Measurements from ENCODE around the gene PLCD3.

Gene PLCD3, protein sequence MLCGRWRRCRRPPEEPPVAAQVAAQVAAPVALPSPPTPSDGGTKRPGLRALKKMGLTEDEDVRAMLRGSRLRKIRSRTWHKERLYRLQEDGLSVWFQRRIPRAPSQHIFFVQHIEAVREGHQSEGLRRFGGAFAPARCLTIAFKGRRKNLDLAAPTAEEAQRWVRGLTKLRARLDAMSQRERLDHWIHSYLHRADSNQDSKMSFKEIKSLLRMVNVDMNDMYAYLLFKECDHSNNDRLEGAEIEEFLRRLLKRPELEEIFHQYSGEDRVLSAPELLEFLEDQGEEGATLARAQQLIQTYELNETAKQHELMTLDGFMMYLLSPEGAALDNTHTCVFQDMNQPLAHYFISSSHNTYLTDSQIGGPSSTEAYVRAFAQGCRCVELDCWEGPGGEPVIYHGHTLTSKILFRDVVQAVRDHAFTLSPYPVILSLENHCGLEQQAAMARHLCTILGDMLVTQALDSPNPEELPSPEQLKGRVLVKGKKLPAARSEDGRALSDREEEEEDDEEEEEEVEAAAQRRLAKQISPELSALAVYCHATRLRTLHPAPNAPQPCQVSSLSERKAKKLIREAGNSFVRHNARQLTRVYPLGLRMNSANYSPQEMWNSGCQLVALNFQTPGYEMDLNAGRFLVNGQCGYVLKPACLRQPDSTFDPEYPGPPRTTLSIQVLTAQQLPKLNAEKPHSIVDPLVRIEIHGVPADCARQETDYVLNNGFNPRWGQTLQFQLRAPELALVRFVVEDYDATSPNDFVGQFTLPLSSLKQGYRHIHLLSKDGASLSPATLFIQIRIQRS

DNA sequence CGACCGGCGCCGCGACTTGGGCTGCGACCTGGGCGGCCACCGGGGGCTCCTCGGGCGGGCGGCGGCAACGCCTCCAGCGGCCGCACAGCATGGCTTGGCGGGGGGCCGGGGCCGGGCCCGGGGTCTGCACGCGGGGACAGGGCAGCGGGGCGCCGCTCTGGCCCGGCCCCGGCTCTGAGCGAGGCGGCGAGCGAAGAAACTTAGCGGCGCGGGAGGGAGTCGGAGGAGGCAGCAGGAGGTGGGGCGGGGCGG, at the start of gene PLCD3:
PLCD3 (minus strand) TSS at position 196 of the 252 bp plus-strand sequence; CDS start at position 91, 105 bp downstream.
- DNase-seq (ENCODE audit: low read depth), result no peak

DNA sequence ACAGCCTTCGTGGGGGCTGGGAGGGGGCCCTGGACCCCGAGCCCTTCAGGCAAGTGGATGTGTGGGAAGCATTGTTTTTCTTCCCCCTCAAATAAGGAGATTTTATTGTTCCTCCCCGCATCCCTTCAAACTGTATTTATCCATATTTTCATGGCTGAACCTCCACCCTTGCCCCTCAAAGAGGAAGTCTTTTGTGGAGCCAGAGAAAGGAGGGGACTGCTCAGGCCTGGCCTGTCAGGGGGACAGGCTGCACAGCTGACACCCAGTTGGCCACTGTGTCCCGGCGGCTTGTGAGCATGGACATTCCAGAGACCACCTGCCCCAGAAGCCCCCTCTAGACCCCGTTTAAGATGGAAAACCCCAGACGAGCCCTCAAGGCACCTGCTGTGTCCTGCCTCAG, 45.2 kb upstream of the PLCD3 start:
- no peak for DNase-seq (ENCODE audit: low read depth)

DNA sequence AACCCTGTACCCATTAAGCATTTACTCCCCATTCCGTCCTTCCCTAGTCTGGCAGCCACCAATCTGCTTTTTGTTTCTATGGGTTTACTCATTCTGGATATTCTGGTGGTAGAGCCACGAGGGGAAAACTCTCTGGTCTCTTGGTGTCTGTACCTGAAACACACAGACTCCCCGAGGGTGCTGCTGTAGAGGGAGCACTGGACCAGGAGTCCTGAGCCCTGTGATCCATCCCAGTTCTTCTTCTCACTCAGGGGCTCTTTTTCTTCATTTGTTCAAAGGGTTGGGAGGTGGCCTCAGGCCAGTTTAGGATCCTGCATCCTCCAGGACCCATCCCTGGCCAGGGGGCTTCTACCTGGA, 43.4 kb upstream of the PLCD3 start:
- no peak for DNase-seq (ENCODE audit: low read depth)

DNA sequence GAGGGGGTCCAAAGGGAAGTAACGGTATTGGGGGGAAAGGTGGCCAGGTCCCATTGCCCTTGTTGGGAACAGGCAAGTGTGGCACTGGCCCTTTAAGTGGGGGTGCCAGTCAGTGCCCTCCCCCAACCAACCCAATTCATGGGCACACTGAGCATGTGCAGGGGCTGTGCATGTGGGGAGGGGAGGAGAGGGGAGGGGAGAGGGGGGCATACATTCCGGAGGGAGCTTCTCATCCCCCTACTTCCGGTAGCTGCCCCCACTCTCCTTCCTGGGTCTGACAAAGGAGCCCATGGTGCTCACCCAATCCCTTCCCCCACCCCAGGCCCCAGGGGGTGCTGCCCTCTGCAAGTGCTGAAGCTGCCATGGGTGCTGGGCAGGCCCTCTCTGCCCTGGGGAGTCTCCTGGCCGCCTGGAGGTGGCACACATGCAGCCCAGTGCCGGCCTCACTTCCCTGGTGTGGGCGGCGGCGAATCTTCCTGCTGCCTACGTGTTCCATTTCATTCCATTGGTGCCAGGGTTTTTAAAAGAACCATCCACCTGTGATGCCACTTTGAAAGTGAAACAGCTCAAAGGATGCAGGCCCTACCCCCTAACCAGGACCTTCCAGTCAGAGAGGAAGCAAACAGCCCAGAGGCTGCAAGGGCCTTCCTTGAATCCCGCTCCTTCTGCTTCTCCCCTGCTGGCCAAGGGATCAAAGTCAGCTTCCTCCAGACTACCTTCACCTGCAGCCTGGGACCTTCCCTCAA, 40.4 kb upstream of the PLCD3 start:
- no peak for DNase-seq (ENCODE audit: low read depth)

DNA sequence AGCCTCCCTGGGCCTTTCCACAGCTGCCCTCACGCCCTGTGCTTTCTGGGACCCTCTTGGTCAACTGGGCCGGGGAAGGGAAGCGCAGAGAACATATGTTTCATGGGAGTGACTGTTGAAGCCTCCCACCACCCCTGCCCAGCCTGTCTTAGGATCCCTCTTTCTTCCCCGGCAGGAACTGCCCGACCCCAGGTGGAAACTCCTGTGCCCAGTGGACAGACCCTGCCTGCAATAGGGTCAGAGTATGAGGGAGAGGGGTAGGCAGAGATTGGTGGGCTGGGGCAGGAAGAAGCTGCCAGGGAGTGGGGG, 39.9 kb upstream of the PLCD3 start:
- no peak for DNase-seq (ENCODE audit: low read depth)

DNA sequence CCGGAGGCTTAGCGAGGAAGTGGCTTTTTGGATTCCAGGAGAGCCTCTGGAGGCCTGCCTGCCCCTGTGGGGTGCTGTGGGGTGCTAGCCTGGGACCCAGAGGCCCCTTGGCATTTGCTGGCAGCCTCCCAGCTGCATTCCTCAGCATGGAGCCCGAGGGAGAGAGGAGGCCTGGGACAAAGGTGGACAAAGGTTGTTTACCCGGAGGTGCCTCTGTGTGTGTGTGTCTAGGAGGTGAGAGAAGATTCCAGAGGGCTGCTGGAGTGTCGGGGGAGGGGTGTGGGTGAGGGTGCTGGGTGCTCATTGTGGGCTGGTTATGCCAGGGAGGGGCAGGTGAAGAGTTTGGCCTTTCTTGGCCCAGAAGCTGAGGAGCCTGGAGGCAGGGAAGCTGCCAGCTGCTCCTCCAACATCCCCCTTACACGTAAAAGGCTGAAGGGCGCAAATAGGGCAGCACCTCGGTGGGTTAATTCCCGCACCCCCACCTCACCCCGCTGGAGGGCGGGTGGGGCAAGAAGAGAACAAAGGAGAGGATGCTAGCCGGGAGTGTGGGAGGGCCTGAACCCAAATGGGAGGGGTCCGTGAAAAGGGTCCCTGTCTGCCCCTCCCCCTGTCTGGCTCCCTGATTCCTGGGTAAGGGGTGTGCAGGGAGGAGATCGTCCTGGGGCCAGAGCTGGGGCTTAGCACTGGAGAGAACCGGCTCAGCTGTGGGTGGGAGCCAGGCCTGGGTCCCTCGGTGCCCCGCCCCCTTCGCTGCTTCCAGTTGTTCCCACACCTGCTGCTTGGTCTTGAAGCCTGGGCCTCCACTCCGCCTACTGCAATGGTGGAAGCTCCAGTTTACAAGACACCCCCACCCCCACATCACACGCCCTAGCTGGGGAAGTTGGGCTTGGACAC, 39.3 kb upstream of the PLCD3 start:
- no peak for DNase-seq (ENCODE audit: low read depth)

DNA sequence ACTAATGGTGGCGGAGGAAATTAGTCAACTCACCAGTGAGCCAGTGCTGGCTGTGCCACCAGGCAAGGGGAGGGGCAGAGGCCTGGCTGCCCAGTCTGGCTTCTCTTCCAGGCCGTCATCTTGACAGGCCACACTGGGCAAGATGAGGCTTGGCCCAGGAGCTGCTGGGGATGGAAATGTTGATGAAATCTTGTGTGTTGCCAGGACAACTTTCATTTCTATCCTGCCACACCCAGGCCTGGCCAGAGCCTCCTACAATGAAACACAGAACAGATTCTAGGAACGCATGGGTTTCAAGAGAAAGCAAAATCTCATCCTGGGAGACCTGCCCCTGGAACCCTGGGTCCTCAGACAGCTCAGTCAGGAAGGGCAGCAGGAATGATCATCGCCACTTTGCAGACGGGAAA, 38.6 kb upstream of the PLCD3 start:
- DNase-seq (ENCODE audit: low read depth), result no peak

DNA sequence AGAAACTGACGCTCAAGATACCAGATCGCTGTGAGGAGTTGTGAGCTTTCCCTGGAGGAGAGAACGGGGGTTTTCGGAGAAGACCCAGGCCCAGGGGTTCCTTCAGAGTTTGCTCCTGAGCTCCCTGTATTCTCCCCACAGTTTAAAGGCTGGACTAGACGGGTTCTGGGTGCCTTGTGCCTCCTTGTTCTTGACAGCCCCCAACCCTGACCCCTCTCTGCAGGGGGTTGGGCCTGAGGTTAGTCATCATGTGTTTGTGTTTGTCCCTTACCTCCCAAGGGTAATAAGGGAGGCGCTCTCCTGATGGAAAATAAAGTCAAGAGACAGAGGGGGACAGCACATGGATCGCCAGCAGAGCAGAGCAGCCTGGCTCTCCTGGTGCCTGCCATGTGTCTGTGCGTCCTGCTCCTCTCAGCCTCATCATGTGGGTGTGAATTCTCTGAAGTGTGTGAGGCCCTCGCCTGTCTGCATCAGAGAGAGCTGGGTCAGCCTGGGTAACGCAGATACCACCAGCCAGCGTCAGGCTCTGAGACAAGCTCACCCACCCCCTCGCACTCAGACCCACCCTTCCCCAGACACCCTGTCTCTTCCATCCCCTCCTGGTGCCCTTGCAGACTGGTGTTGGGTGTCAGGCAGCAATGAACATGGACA, 38.1 kb upstream of the PLCD3 start:
- DNase-seq (ENCODE audit: low read depth), result no peak

DNA sequence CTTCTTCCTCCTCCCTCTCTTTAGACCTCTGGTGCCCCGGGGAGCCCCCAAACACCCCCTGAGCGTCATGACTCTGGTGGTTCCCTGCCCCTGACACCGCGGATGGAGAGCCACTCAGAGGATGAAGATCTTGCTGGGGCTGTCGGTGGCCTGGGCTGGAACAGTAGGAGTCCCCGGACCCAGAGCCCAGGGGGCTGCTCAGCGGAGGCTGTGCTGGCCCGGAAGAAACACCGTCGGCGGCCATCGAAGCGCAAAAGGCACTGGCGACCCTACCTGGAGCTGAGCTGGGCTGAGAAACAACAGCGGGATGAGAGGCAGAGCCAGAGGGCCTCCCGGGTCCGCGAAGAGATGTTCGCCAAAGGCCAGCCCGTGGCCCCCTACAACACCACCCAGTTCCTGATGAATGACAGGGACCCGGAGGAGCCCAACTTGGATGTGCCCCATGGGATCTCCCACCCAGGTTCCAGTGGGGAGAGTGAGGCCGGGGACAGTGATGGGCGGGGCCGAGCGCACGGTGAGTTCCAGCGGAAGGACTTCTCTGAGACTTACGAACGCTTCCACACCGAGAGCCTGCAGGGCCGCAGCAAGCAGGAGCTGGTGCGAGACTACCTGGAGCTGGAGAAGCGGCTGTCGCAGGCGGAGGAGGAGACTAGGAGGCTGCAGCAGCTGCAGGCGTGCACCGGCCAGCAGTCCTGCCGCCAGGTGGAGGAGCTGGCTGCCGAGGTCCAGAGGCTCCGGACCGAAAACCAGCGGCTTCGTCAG, 36.9 kb upstream of the PLCD3 start:
- no peak for DNase-seq (ENCODE audit: low read depth)

DNA sequence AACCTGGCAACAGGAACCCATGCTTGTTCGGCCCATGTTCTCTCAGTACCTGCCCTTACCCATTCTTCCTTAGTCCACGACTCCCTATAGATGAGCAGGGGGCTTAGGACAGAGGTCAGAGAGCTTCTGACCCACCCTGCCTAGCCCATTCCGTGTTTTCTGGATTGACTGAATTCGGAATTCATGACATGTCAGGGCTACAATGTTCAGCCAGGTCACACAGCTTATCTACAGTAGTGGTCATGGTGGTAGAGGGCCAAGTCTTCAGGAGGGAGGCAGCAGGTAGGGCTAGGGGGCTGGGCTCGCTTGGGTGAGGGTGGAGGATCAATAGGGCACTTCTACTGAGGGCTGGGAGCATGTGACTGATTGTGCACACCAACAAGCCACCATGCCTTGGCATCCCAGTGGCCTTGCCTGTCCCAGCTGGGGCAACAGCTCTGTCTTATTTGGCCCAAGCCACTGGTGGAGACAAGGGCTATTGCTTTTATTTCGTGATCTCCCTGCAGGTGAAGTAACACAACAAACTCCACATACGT, 32.5 kb upstream of the PLCD3 start:
- no peak for DNase-seq (ENCODE audit: low read depth)

DNA sequence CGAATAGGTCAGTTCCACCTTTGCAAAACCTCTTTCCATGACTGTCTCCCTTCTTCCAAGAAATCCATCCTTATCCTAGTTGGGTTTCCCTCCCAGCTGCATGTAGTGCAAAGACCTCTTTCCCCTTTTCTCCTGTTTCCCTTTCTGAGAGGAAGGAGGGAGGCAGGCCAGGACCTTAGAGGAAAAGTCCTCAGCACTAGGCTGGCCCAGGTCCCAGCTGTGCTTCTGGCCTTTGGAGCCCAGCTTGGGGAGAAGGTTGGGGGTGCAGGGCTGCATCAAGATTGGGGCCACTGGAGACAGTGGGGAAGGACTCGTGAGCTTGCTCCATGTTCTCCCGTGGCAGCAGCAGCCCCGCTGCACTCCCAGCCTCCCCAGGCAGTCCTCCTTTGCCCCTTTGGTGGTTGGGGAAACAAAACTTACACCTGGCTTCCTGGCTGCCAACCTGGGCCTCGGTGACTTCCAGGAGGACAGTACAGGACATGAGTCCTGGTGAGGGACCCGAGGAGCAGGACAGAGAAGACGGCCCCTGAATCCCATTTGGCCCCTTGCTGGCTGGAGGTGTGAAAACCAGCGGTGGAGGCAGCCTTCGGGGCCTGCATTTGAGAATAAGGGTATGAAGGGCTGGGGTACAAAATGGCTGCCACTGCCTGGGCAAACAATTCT, 29.8 kb upstream of the PLCD3 start:
- no peak for DNase-seq (ENCODE audit: low read depth)

DNA sequence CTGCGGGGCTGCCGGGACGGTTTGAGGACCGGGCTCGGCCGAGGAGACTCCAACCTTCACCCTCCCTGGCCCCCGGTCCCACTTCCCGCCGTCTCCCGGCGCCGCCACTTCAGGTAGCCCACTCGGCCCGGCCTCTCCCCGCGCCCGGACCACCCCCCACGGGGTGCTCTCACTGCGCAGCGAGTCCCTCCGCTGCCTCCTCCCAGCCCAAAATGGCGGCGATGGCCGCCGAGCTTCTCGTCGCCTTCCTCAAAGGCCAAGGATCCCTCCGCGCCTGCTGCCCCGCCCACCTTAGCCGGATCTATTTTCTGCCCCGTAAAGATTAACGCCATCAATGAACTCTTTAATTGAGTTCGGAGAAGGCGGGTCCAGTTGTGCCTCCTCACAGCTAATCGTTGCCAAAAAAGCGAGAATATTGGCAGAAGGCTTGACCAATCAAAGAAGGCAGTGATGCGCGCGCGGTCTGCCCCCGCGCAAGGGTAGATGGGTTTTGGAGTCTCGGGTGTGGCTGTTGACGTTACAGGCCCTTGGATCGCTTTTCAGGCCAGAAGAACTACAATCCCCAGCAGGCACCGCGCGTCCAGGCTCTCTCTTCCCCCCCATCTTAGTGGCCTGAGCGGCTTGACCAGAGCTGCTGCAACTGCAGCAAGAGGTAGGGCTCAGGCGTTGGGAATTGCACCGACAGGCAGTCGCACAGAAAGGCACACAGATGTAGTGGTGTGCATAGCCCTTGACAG, 29.1 kb upstream of the PLCD3 start, which contains the start of gene HEXIM2:
HEXIM2 (plus strand) TSS at position 588 of the 737 bp plus-strand sequence. CDS start 919 bp downstream, outside the sequence.
- DNase-seq (ENCODE audit: low read depth), result peak; percentile 99

DNA sequence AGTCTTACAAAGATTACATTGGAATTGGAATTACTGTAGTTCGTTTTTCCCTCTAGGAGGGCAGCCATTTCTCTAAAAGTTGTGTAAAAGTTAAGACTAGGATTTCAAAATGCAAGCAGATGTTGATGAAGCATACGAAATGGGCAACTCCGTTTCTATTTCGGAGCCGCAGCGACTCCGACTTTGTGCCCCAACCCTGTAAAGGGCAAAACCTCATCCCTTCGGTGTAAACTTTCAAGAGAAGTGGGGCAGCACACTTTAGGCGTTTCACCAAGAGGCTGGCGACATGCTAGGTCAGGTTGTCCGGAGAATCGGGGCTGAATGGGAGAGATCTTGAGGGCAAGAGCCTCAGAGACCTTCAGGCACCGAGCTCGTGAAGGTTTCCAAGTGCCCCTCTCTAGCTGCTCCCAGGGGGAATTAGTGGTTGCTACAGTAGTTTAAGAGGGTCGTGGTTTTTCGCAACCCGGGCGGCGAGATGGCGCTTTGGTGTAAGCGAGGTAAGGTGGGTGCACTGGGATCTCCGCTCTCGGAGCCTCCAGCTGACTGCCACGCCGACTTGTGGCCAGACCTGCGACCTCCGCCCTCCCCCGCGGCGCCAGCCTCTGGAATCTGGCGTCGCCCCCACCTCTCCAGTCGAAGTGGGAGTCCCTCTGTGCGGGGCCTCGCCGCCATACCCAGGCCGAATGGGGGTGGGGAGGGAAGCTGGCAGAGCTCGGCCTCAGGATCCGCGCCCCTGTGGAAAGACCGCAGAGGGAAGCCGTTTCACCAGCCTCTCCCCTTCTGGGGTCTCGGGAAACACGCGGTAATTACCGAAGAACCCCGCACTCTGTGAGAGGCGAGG, 28.4 kb upstream of the PLCD3 start:
- DNase-seq (ENCODE audit: low read depth), result no peak

DNA sequence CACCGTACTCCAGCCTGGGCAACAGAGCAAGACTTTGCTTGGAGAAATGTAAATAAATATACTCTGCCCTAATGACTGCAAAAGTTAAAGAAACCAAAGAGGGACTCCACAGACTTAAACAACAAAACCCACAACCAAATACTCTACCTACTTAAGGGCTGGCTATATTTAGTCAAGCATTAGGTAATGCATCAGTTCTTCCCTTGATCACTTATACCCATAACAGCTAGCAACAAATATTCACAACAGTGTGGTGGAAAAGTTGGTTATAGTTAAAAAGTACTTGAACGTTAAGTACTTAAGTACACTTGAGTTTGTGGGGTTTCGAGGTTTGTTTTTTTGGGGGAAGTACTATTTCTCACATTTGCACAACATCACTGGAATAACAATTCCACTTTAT, 23.9 kb upstream of the PLCD3 start:
- no peak for DNase-seq (ENCODE audit: low read depth)

DNA sequence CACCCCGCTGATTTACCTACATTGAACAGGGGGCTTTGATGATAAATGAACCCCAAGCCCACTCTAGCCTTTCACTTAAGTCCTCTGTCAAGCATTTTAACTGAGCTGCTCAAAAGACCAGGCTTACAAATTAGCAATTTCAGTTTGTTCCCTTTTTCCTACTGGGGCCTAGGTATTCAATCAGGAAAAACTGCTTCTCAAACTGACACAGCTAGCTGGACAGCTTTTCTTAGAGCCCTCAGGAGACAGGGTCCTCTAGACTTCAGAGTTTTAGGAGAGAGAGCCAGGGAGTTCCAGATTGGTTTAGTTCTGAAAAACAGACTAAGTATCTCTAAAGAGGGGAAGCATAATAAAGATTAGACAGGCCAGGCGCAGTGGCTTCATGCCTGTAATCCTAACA, 23.2 kb upstream of the PLCD3 start:
- no peak for DNase-seq (ENCODE audit: low read depth)

DNA sequence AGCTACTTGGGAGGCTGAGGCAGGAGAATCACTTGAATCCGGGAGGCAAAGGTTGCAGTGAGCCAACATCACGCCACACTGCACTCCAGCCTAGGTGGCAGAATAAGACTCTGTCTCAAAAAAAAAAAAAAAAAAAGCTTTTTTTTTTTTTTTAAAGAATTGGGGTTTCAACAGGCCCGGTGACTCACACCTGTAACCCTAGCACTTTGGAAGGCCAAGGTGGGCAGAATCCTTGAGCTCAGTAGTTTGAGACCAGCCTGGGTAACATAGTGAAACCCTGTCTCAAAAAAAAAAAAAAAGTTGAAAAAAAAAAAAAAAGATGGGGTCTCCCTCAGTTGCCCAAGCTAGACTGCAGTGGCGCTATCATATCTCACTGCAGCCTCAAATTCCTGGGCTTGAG, 22.7 kb upstream of the PLCD3 start:
- no peak for DNase-seq (ENCODE audit: low read depth)

DNA sequence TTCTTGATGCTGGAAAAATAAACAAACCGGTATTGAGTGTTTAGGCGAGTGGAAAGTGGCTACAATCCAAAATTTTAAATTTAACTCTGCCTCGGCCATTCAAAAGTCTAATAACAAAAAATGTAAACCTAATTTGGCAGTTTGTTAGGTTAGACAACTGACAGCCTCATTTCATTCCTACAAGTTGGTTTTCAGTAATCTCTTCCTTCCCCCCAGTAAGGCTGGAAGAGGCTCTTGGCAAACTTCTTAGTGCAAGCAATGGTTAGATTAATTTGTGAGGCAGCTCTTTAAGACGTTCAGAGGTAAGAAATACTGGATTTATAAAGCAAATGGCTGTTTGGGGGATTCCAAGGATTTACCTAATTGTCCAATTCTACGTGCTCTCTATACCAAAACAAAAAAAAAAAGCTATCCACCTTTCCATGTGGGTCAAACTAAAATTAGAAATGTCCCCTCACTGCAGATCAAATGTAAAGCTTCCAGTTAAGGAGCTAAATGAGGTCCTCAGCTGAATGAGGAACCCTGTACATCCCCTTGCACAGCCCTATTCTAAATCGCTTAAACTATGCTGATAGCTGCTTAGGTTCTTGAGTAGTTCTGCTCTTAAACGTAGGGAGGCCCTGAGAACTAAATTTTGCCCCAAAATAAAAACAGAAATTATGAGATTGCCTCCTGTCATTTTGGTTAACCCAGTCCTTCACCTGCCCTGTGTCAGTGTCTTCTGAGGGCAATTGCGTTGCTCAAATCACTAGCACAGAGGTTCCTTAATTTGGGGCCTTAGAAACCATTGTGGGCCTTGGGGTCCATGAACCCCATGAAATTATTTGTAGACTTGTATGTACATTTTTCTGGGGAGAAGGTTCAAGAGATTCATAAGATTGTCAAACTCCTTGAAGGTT, 18.8 kb upstream of the PLCD3 start:
- DNase-seq (ENCODE audit: low read depth), result no peak
